Liver (tissue), 9 donors: ENCODE results near the gene ANKRD13A. TPM values are rescaled to one million over a fixed set of nuclear protein-coding genes. Genes with fewer than 3 reads are reported as not detected.

Experiments used
- DNase-seq: peaks from one replicate; pipeline ENCODE4 v3.0.0-alpha.2; 2017; ENCODE audit warnings: low spot score
- H3K27ac ChIP-seq, 2 donors: one replicate each; pipeline ENCODE4 v1.7.0; 2013; ENCODE audit warnings: inconsistent platforms in 2 of 2, low read length in 2 of 2, control low read depth in 1 of 2, low read depth in 1 of 2, mild to moderate bottlenecking in 1 of 2
- H3K27me3 ChIP-seq, 4 donors: one replicate each; pipeline versions ENCODE4 v1.6.1 to v1.7.0; 2013; ENCODE audit warnings: low read length in 3 of 4, inconsistent platforms in 1 of 4, mild to moderate bottlenecking in 1 of 4, moderate library complexity in 1 of 4; ENCODE audit not compliant: control insufficient read depth in 4 of 4, insufficient read depth in 4 of 4
- H3K36me3 ChIP-seq, 4 donors: one replicate each; pipeline versions ENCODE4 v1.6.1 to v1.7.0; 2013; ENCODE audit warnings: low read length in 3 of 4, mild to moderate bottlenecking in 3 of 4, low read depth in 1 of 4, moderate library complexity in 1 of 4; ENCODE audit not compliant: control insufficient read depth in 4 of 4, insufficient read depth in 3 of 4
- H3K4me1 ChIP-seq, 4 donors: one replicate each; pipeline versions ENCODE4 v1.6.1 to v1.7.0; 2013; ENCODE audit warnings: low read length in 3 of 4, mild to moderate bottlenecking in 3 of 4, moderate library complexity in 1 of 4; ENCODE audit not compliant: control insufficient read depth in 4 of 4, insufficient read depth in 4 of 4
- H3K4me3 ChIP-seq, 3 donors: one replicate each; pipeline versions ENCODE4 v1.6.1 to v1.7.0; 2013; ENCODE audit warnings: low read length in 3 of 3, control low read depth in 1 of 3, low read depth in 1 of 3, mild to moderate bottlenecking in 1 of 3
- H3K9ac ChIP-seq, 2 donors: one replicate each; pipeline ENCODE4 v1.7.0; 2013; ENCODE audit warnings: low read length in 2 of 2, mild to moderate bottlenecking in 2 of 2, moderate library complexity in 2 of 2, control low read depth in 1 of 2, low read depth in 1 of 2
- H3K9me3 ChIP-seq, 4 donors: one replicate each; pipeline versions ENCODE4 v1.6.1 to v1.7.0; 2013; ENCODE audit warnings: low read length in 3 of 4; ENCODE audit not compliant: control insufficient read depth in 4 of 4
- CTCF ChIP-seq: fragments of 150-350 bp; IDR thresholded peaks from 2 replicates; pipeline ENCODE4 v1.5.1; 2017; ENCODE audit warnings: improper control_type of control experiment, low read depth, low read length; ENCODE audit not compliant: missing input control
- EGR1 ChIP-seq, 2 donors: IDR thresholded peaks; 2 replicates each; pipeline ENCODE4 v1.6.1; 2016 to 2018; ENCODE audit warnings: antibody characterized with exemption in 2 of 2, low read depth in 2 of 2
- FOXA1 ChIP-seq: IDR thresholded peaks from 2 replicates; pipeline ENCODE4 v1.6.1; 2016; ENCODE audit warnings: antibody characterized with exemption
- FOXA2 ChIP-seq: IDR thresholded peaks from 2 replicates; pipeline ENCODE4 v1.6.1; 2016; ENCODE audit warnings: antibody characterized with exemption
- GABPA ChIP-seq, 2 donors: IDR thresholded peaks in 1 of 2; conservative IDR thresholded peaks in 1 of 2; 2 replicates each; pipeline ENCODE4 v1.6.1; 2016; ENCODE audit warnings: antibody characterized with exemption in 2 of 2, mild to moderate bottlenecking in 1 of 2, moderate library complexity in 1 of 2
- HNF4A ChIP-seq, 2 donors: conservative IDR thresholded peaks; 2 replicates each; pipeline ENCODE4 v1.6.1; 2016; ENCODE audit warnings: antibody characterized with exemption in 2 of 2, mild to moderate bottlenecking in 2 of 2
- HNF4G ChIP-seq: IDR thresholded peaks from 2 replicates; pipeline ENCODE4 v1.6.1; 2016; ENCODE audit warnings: antibody characterized with exemption
- JUND ChIP-seq, 2 donors: IDR thresholded peaks; 2 replicates each; pipeline ENCODE4 v1.6.1; 2016; ENCODE audit warnings: antibody characterized with exemption in 2 of 2
- NR2F2 ChIP-seq: IDR thresholded peaks from 2 replicates; pipeline ENCODE4 v1.6.1; 2016; ENCODE audit warnings: antibody characterized with exemption
- RAD21 ChIP-seq, 2 donors: IDR thresholded peaks; 2 replicates each; pipeline ENCODE4 v1.6.1; 2016; ENCODE audit warnings: antibody characterized with exemption in 2 of 2, mild to moderate bottlenecking in 2 of 2
- REST ChIP-seq: IDR thresholded peaks from 2 replicates; pipeline ENCODE4 v1.6.1; 2016; ENCODE audit warnings: antibody characterized with exemption, mild to moderate bottlenecking
- RXRA ChIP-seq, 2 donors: IDR thresholded peaks; 2 replicates each; pipeline ENCODE4 v1.6.1; 2017 to 2018; ENCODE audit warnings: antibody characterized with exemption in 2 of 2, mild to moderate bottlenecking in 1 of 2
- SP1 ChIP-seq: IDR thresholded peaks from 2 replicates; pipeline ENCODE4 v1.6.1; 2018; ENCODE audit warnings: antibody characterized with exemption, mild to moderate bottlenecking
- TAF1 ChIP-seq: conservative IDR thresholded peaks from 2 replicates; pipeline ENCODE4 v1.6.1; 2016; ENCODE audit warnings: antibody characterized with exemption, mild to moderate bottlenecking
- YY1 ChIP-seq: IDR thresholded peaks from 2 replicates; pipeline ENCODE4 v1.6.1; 2016; ENCODE audit warnings: antibody characterized with exemption, mild to moderate bottlenecking
- WGBS: extraction: QIAGEN DNeasy Blood & Tissue Kit; methylation state at CpG from one replicate; pipeline ENCODE4 v1.1.7; 2013; 5-methylcytosine and 5-hydroxymethylcytosine counted together
- polyA plus RNA-seq, 2 donors: library from polyadenylated mRNA; stranded (reverse) in 1 of 2; unstranded in 1 of 2; fragments of 200-250 nt in 1 of 2; fragments of >200 nt in 1 of 2; fragmentation: Nextera tagmentation in 1 of 2; extraction: Ambion mirVana in 1 of 2; gene quantifications; one replicate each; pipeline versions ENCODE4 v1.2.1 to v1.2.3, GENCODE V29; 2013 to 2015
- total RNA-seq, 2 donors: library from RNA; depleted of rRNA; stranded (reverse); fragments of >200 nt; gene quantifications; one replicate each; pipeline ENCODE4 v1.2.3, GENCODE V29; 2014
- TF ChIP-seq, protein P1 (sequence below): IDR thresholded peaks from 2 replicates; pipeline ENCODE4 v1.6.1; 2016; ENCODE audit warnings: antibody characterized with exemption
- donor health status: healthy.
- donor health status: healthy.
- donor health status: healthy.
- donor health status: healthy.
- donor health status: healthy.

ANKRD13A gene
- total and polyA plus RNA-seq, 4 donors = 7.0 to 40.5 (median 18.8) TPM

GRCh38 chr12:109988903-109989302 lies 10.3 kb upstream of the ANKRD13A start:
- H3K4me3 ChIP-seq = no peak overlapping the region
- H3K9me3 ChIP-seq = no peaks in the 10 kb centered on the region
- WGBS = 85% methylated on average over 8 of the region's 8 CpGs
- no peak overlapping the region for H3K9ac ChIP-seq
- no peak for DNase-seq
- peaks cover 5 to 39% (median 31%) of the 10 kb centered on the region in 4 donors for H3K36me3 ChIP-seq
- TF ChIP-seq HNF4A (conservative IDR thresholded peaks at IDR 0.05) (no peak), JUND (IDR thresholded peaks at IDR 0.05) (no peak), GABPA (IDR thresholded peaks at IDR 0.05 in 1 of 2, conservative IDR thresholded peaks at IDR 0.05 in 1 of 2) (no peak), EGR1 (IDR thresholded peaks at IDR 0.05; ENCODE audit: low read depth in 2 of 2) (no peak), YY1 (no peak), REST (no peak), FOXA2 (no peak), HNF4G (no peak)
- TF ChIP-seq, protein P1, sequence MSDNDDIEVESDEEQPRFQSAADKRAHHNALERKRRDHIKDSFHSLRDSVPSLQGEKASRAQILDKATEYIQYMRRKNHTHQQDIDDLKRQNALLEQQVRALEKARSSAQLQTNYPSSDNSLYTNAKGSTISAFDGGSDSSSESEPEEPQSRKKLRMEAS = no peak
- no peaks in the 10 kb centered on the region for H3K27me3 ChIP-seq
- no peak overlapping the region for H3K27ac ChIP-seq
- peaks cover 0 to 8% (median 0%) of the 10 kb centered on the region in 4 donors for H3K4me1 ChIP-seq

DNA sequence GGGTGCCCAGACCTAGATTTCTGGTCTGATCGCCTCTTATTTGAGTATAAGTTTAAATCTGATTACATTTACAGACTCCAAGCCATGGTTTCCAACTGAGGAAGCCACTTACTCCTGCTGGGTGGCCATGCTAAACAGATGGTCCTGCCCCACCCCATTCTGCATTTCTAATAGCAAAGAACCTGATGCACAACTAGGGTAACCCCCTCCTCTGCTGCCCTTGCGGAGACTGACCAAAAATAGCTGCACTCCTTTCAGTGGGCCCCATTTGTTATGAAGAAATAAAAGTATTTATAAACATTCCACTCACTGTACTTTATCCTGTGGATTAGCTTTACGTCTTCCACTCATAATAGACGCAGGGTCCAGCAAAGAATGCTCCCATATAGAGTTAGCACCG lies 9.8 kb upstream of the ANKRD13A start:
- Histone ChIP-seq H3K36me3 (peaks cover 5 to 38% (median 30%) of the 10 kb centered on the region in 4 donors), H3K4me3 (no peak overlapping the region), H3K4me1 (peaks cover 0 to 12% (median 3%) of the 10 kb centered on the region in 4 donors), H3K27ac (no peak overlapping the region), H3K9me3 (no peaks in the 10 kb centered on the region), H3K27me3 (no peaks in the 10 kb centered on the region), H3K9ac (no peak overlapping the region)
- no peak for DNase-seq
- no peak for TF ChIP-seq RXRA (IDR thresholded peaks at IDR 0.05)
- no peak for TF ChIP-seq TAF1
- TF ChIP-seq GABPA (IDR thresholded peaks at IDR 0.05 in 1 of 2, conservative IDR thresholded peaks at IDR 0.05 in 1 of 2) = no peak
- TF ChIP-seq RAD21 (IDR thresholded peaks at IDR 0.05) = no peak
- TF ChIP-seq FOXA1 = no peak
- no peak for TF ChIP-seq EGR1 (IDR thresholded peaks at IDR 0.05; ENCODE audit: low read depth in 2 of 2)
- 91% methylated on average over 5 of the region's 5 CpGs for WGBS

DNA sequence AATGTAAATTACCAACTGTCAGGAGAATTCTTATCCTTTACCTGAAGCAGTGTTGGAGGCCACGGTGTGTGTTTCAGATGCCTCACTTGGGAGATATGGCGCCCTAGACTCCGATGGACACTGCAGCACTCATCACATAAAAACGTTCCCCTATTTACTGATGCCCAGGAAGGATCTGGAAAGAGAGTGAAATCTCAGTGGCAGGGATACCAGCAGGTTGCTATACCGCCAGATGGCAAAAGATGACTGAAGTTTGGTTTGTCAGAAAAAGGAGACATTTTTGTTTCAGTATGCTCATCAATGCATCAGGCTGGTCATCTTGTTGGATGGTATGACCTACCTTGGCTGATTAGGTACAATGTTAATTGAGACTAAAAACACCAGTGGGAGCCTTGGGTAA lies 7.6 kb upstream of the ANKRD13A start:
- Histone ChIP-seq H3K27ac (no peak overlapping the region), H3K4me1 (peaks cover 0 to 27% (median 14%) of the 10 kb centered on the region in 4 donors), H3K27me3 (no peaks in the 10 kb centered on the region), H3K9me3 (no peaks in the 10 kb centered on the region), H3K36me3 (peaks cover 5 to 34% (median 23%) of the 10 kb centered on the region in 4 donors), H3K4me3 (no peak overlapping the region), H3K9ac (no peak overlapping the region)
- no peak for DNase-seq
- TF ChIP-seq TAF1 (no peak), YY1 (no peak), JUND (IDR thresholded peaks at IDR 0.05) (no peak), CTCF (no peak), REST (no peak), FOXA2 (no peak), SP1 (no peak), NR2F2 (no peak), FOXA1 (no peak), RAD21 (IDR thresholded peaks at IDR 0.05) (no peak), RXRA (IDR thresholded peaks at IDR 0.05) (no peak)
- 96% methylated on average over 5 of the region's 5 CpGs for WGBS
